Heart left ventricle (tissue), 16 donors: Measurements from ENCODE around the gene SLC4A9. TPM values are rescaled to one million over a fixed set of nuclear protein-coding genes. Genes with fewer than 3 reads are reported as not detected.

Source experiments
- ATAC-seq, 4 donors: fragments of 200-7000 bp; cut with Tn5 transposase; one replicate each; pipeline ENCODE4 v1.9.1; 2020 to 2022; ENCODE audit warnings: moderate library complexity in 4 of 4, mild to moderate bottlenecking in 3 of 4, moderate number of reproducible peaks in 1 of 4
- DNase-seq, 5 donors: peaks; one replicate each; pipeline ENCODE4 v3.0.0-alpha.2; 2020
- H3K27ac ChIP-seq, 12 donors: fragments of 200-600 bp; sonication (generic) in 4 of 12; one replicate each; pipeline versions ENCODE4 v1.5.0 to v1.8.0; 2016 to 2022; ENCODE audit warnings: mild to moderate bottlenecking in 2 of 12
- H3K27me3 ChIP-seq, 9 donors: fragments of 200-600 bp; sonication (generic) in 2 of 9; one replicate each; pipeline versions ENCODE4 v1.5.1 to v1.8.0; 2016 to 2022; ENCODE audit warnings: mild to moderate bottlenecking in 3 of 9
- H3K36me3 ChIP-seq, 9 donors: fragments of 200-600 bp; sonication (generic) in 2 of 9; one replicate each; pipeline versions ENCODE4 v1.5.0 to v1.8.0; 2018 to 2022; ENCODE audit warnings: mild to moderate bottlenecking in 2 of 9
- H3K4me1 ChIP-seq, 12 donors: fragments of 200-600 bp; sonication (generic) in 4 of 12; one replicate each; pipeline versions ENCODE4 v1.5.0 to v1.8.0; 2016 to 2022; ENCODE audit warnings: mild to moderate bottlenecking in 3 of 12
- H3K4me3 ChIP-seq, 12 donors: fragments of 200-600 bp; sonication (generic) in 4 of 12; one replicate each; pipeline versions ENCODE4 v1.5.0 to v1.8.0; 2017 to 2022; ENCODE audit warnings: mild to moderate bottlenecking in 9 of 12, moderate library complexity in 4 of 12
- H3K9me3 ChIP-seq, 12 donors: fragments of 200-600 bp; sonication (generic) in 4 of 12; one replicate each; pipeline versions ENCODE4 v1.5.0 to v1.8.0; 2016 to 2022; ENCODE audit warnings: mild to moderate bottlenecking in 1 of 12
- POLR2A ChIP-seq, 2 donors: fragments of 450-650 bp; IDR thresholded peaks; one replicate each; pipeline ENCODE4 v1.6.1; 2017; ENCODE audit warnings: antibody characterized with exemption in 2 of 2, mild to moderate bottlenecking in 2 of 2, moderate library complexity in 2 of 2
- WGBS, 4 donors: extraction: QIAGEN DNeasy Blood & Tissue Kit in 2 of 4; methylation state at CpG; one replicate each; pipeline versions ENCODE4 v1.1.5 to v1.1.7; 2013 to 2018; 5-methylcytosine and 5-hydroxymethylcytosine counted together
- intact Hi-C, 10 donors: fragments of 100-400 bp; cut with DNase I; formaldehyde crosslinking; loops; one replicate each; pipeline versions ENCODE4 v1.11.1 to v1.14.2; 2022
- polyA plus RNA-seq, 2 donors: library from polyadenylated mRNA; stranded (reverse); fragments of 200-250 nt; gene quantifications; one replicate each; pipeline ENCODE4 v1.2.3, GENCODE V29; 2013
- total RNA-seq, 9 donors: library from RNA; depleted of rRNA in 2 of 9; stranded (reverse); fragments of >200 nt in 2 of 9; fragmentation: NEBNext Ultra II Directional in 3 of 9; extraction: Animal tissue kit (Norgen Biotek cat#: 25700) in 3 of 9; gene quantifications; one replicate each; pipeline versions ENCODE4 v1.1.0 to v1.2.4, GENCODE V29; 2016 to 2023
- TF ChIP-seq, protein P1 (sequence below), 12 donors: fragments of 200-600 bp; sonication (generic) in 4 of 12; IDR thresholded peaks; one replicate each; pipeline versions ENCODE4 v1.5.0 to v1.8.0; 2018 to 2022; ENCODE audit warnings: antibody characterized with exemption in 12 of 12, mild to moderate bottlenecking in 5 of 12
- donor health status: ischemic (EF 13 %, LVEDD 7.1; RV severe dilation, severe dysfunction).
- donor health status: healthy with polysubstance abuse.
- donor health status: DM: no; HTN: yes; CAD: no.
- donor health status: DM: no; HTN: no; CAD: no.
- donor health status: ischemic (EF 25% LVEDD 6.9; RV normal size, moderate dysfunction).
- donor health status: ischemic (EF 25% LVEDD 5.7; RV mildly dilated, moderate dysfunction).
- donor health status: healthy.
- donor health status: DM: yes; HTN: yes; CAD: no.
- donor health status: ischemic (EF 35%, LVEDD 5.7; RV mildly dilated, moderate dysfunction).
- donor health status: nonischemic (EF 11% LVEDD 7.7; RV severe dilation, severe dysfunction).
- donor health status: DM: yes; HTN: yes; CAD: no.
- donor health status: PGD.
- donor health status: ischemic (EF 29% LVEDD 5.4; RV normal size, mild dysfunction).
- donor health status: nonischemic (EF 23%, LVEDD 6.1; RV moderate dilation, normal function).

Gene SLC4A9
- total and polyA plus RNA-seq, 11 donors: 0.08 to 0.20 (median 0.12) TPM; not detected in 6

DNA sequence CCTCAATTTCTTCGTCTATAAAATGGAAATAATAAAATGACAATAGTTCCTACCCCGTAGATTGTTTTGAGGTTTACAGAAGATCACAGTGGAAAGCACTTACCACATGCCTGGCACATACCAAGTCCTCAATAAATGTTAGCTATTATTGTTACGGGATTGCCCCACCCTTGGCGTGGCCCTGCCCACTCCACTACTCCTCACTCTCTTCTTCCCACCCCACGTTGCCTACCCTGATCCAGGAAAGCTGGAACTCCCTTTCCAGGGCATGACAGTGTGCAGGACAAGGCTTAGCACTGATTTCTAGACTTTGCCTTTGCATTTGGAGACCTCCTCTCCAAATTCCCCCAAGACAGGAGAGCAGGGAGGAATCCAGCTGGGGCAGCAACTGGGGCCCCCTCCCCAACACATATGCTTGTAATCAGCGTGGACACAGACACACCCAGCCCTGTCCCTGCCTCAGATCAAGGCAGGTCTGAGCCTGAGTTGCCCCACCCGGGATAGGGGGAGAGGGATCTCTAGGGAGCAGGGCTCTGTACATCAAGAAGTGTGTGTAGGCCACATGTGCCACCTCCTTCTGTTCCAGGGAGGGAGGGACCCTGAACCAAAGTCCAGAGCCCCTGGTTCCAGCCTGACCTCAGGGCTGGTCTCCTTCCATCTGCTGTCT, 6.7 kb downstream of the SLC4A9 start:
- intact Hi-C loops: loop anchor here in 2 of 10 donors (10.0 kb wide), 1 partner anchor 348 kb away; no protein-coding TSS in a partner anchor
- TF ChIP-seq, protein P1, sequence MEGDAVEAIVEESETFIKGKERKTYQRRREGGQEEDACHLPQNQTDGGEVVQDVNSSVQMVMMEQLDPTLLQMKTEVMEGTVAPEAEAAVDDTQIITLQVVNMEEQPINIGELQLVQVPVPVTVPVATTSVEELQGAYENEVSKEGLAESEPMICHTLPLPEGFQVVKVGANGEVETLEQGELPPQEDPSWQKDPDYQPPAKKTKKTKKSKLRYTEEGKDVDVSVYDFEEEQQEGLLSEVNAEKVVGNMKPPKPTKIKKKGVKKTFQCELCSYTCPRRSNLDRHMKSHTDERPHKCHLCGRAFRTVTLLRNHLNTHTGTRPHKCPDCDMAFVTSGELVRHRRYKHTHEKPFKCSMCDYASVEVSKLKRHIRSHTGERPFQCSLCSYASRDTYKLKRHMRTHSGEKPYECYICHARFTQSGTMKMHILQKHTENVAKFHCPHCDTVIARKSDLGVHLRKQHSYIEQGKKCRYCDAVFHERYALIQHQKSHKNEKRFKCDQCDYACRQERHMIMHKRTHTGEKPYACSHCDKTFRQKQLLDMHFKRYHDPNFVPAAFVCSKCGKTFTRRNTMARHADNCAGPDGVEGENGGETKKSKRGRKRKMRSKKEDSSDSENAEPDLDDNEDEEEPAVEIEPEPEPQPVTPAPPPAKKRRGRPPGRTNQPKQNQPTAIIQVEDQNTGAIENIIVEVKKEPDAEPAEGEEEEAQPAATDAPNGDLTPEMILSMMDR (IDR thresholded peaks at IDR 0.05): no peak
- TF ChIP-seq POLR2A (IDR thresholded peaks at IDR 0.05): no peak
- ATAC-seq: no peak
- WGBS, 4 donors: 83 to 87% (median 84%) methylated on average over 7 of the region's 7 CpGs
- DNase-seq: no peak
- Histone ChIP-seq H3K36me3 (no peaks in the 10 kb centered on the region), H3K9me3 (no peaks in the 10 kb centered on the region), H3K27me3 (no peaks in the 10 kb centered on the region), H3K4me3 (no peak overlapping the region), H3K4me1 (peaks cover 0 to 8% (median 3%) of the 10 kb centered on the region in 12 donors), H3K27ac (no peak overlapping the region)

DNA sequence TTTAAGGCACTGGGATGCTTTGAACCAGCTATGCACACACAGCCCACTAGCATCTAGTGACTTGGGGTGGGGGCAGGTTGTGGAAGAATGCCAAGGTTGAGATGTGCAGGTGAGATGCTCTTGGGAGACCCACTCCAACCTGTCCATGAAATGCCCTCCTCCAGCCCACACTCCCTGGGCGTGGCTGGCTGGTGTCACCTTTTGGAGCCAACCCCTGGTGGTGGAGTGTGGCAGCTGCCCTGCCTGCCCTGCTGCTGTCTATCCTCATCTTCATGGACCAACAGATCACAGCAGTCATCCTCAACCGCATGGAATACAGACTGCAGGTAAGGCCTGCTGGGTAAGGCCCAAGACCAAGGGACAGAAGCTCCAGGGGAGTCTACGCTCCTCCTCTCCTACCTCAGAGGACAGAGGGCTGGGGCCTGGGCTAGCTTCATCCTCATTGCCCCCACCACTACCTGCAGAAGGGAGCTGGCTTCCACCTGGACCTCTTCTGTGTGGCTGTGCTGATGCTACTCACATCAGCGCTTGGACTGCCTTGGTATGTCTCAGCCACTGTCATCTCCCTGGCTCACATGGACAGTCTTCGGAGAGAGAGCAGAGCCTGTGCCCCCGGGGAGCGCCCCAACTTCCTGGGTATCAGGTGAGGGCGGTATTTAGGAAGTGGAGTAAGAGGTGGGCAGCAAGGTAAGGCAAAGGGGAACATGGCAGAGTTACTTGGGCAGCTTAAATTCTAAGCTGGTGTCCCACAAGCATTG, 7.4 kb downstream of the SLC4A9 start:
- WGBS, 4 donors: 89 to 96% (median 91%) methylated on average over 4 to 8 of the region's 8 CpGs
- no peak for ATAC-seq
- no peak overlapping the region for H3K4me3 ChIP-seq
- intact Hi-C loops: loop anchor here in 2 of 10 donors (10.0 kb wide), 1 partner anchor 347 kb away; no protein-coding TSS in a partner anchor
- no peak overlapping the region for H3K27ac ChIP-seq
- no peaks in the 10 kb centered on the region for H3K27me3 ChIP-seq
- H3K9me3 ChIP-seq: no peaks in the 10 kb centered on the region
- no peak for DNase-seq
- TF ChIP-seq POLR2A (IDR thresholded peaks at IDR 0.05): no peak
- TF ChIP-seq, protein P1 (IDR thresholded peaks at IDR 0.05): no peak
- H3K4me1 ChIP-seq: peaks cover 0 to 8% (median 3%) of the 10 kb centered on the region in 12 donors
- no peaks in the 10 kb centered on the region for H3K36me3 ChIP-seq

DNA sequence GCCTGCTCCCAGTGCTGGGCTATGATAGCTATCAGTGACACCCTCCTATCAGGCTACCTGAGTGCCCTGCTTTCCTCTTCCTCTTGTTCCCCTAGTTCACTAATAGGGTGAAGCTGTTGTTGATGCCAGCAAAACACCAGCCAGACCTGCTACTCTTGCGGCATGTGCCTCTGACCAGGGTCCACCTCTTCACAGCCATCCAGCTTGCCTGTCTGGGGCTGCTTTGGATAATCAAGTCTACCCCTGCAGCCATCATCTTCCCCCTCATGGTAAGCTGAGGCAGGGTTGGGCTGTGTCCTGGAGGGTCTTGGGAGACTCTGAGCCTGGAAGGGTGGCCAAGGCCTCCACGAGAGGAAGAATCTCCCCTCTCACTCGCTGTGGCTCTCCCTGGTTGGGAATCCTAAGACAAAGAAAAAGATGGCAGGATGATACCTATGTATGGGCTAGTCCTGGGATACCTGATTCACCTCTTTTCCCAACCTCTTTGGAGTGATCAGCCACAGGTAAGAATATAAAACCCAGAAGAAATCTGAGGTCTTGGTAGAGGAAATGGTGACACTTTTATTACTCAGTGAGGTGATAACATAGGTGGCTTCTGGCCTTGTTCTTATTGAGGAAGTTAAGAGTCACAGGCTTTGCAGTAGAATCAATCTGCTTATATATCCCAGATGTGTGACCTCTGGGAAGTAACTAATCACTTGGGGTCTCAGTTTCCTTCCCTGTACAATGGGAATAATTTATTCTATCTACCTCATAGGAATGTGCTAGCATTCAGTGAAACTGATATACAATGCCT, 11.6 kb downstream of the SLC4A9 start:
- ATAC-seq (no peak), DNase-seq (no peak)
- H3K4me1 ChIP-seq: peaks cover 0 to 9% (median 8%) of the 10 kb centered on the region in 12 donors
- TF ChIP-seq, protein P1 (IDR thresholded peaks at IDR 0.05): no peak
- TF ChIP-seq POLR2A (IDR thresholded peaks at IDR 0.05): no peak
- H3K4me3 ChIP-seq: no peak overlapping the region
- no peaks in the 10 kb centered on the region for H3K9me3 ChIP-seq
- no peak overlapping the region for H3K27ac ChIP-seq
- H3K36me3 ChIP-seq: no peaks in the 10 kb centered on the region
- intact Hi-C loops: loop anchor here in 9 of 10 donors (2.0 to 10.0 kb wide), 7 partner anchors 263 to 673 kb away; partner anchors contain the start of genes TMCO6 (in 6 of the 9) and CD14 (in 3 of the 9)
- H3K27me3 ChIP-seq: no peaks in the 10 kb centered on the region
- 87 to 95% (median 93%) methylated on average over 3 of the region's 3 CpGs for WGBS, 4 donors
